Thyroid gland (tissue), 4 donors: ENCODE data around the gene SUMF1.

Experiments used
- POLR2A ChIP-seq, 2 donors: fragments of 450-650 bp; IDR thresholded peaks; one replicate each; pipeline ENCODE4 v1.6.1; 2017; ENCODE audit warnings: antibody characterized with exemption in 2 of 2, mild to moderate bottlenecking in 2 of 2, moderate library complexity in 1 of 2
- TF ChIP-seq, protein P1 (sequence below), 6 experiments: fragments of 200-600 bp in 3 of 6; fragments of 450-650 bp in 3 of 6; sonication (generic) in 3 of 6; IDR thresholded peaks; one replicate each; pipeline ENCODE4 v1.5.1; 2016 to 2019; ENCODE audit warnings: antibody characterized with exemption in 6 of 6, mild to moderate bottlenecking in 2 of 6, inconsistent platforms in 1 of 6, moderate library complexity in 1 of 6

DNA sequence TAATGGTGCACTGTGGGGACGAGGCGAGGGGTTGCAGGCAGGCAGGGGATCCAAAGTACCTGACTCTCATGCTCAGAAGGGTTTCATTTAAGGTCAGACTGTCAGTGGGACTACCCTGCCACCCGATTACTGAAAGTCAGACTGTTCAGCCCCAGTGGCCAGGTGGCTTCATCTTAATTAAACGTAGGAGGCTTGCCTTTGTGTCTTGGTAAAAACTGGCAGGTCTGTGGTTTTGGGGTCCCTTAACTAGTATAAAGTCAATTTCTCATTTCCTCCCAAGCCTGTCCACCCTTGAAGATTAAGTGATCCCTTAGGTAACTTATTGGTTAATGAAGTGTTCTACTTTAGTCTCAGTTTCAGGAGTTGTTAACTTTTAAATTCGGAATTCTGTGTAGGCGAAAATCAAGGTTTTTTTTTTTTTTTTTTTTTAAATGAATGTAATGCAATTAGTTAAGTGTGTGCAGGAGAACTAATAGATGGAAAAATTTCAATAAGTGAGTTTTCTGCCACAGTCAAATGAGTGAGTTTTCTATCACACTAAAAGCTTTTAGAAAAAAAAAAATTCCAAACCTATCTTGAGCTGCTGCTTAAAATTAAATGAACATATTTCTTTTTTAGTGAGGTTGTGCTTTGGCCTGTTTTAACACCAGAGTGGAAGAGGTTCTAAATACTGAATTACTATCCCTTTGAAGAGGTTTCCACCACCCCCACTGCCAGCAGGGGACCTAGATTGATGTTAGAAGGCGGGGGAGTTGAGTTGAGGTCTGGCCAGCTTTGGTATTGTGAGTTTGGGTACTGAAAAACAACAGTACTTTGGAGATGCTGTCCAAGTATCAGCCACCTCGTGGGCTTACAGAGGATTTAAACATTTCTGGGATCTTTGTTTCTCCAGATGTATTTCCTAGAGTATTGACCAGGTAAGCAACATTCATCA is 41.2 kb upstream of the SUMF1 start:
- TF ChIP-seq, protein P1, sequence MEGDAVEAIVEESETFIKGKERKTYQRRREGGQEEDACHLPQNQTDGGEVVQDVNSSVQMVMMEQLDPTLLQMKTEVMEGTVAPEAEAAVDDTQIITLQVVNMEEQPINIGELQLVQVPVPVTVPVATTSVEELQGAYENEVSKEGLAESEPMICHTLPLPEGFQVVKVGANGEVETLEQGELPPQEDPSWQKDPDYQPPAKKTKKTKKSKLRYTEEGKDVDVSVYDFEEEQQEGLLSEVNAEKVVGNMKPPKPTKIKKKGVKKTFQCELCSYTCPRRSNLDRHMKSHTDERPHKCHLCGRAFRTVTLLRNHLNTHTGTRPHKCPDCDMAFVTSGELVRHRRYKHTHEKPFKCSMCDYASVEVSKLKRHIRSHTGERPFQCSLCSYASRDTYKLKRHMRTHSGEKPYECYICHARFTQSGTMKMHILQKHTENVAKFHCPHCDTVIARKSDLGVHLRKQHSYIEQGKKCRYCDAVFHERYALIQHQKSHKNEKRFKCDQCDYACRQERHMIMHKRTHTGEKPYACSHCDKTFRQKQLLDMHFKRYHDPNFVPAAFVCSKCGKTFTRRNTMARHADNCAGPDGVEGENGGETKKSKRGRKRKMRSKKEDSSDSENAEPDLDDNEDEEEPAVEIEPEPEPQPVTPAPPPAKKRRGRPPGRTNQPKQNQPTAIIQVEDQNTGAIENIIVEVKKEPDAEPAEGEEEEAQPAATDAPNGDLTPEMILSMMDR (IDR thresholded peaks at IDR 0.05) = no peak
- TF ChIP-seq POLR2A (IDR thresholded peaks at IDR 0.05) = no peak
